ENCODE measurements around the gene SLCO2A1.
A peak's percentile ranks its signal among the peaks of the same experiment; 100 is the strongest.

Gene SLCO2A1

GRCh38 chr3:134033315-134033996 lies 3.7 kb upstream of the SLCO2A1 start:
- no peak for DNase-seq

- no peak for DNase-seq
These were observed 1.7 kb upstream of the SLCO2A1 start for GRCh38 chr3:134031348-134031915.

- no peak for DNase-seq
These were observed 938 bp upstream of the SLCO2A1 start for GRCh38 chr3:134030379-134031347.

GRCh38 chr3:134029256-134029733 lies 430 bp downstream of the SLCO2A1 start:
- peak; percentile 46 for DNase-seq

- no peak for DNase-seq
These were observed 1.1 kb downstream of the SLCO2A1 start for GRCh38 chr3:134028486-134029255.

GRCh38 chr3:134027631-134028030 lies 2.1 kb downstream of the SLCO2A1 start:
- no peak for DNase-seq

- no peak for DNase-seq
These were observed 9.5 kb downstream of the SLCO2A1 start for GRCh38 chr3:134020135-134020680.

GRCh38 chr3:134018850-134019249 lies 10.9 kb downstream of the SLCO2A1 start:
- no peak for DNase-seq

GRCh38 chr3:134018406-134018805 lies 11.3 kb downstream of the SLCO2A1 start:
- DNase-seq: peak; percentile 31

GRCh38 chr3:134017490-134017889 lies 12.2 kb downstream of the SLCO2A1 start:
- DNase-seq: no peak

GRCh38 chr3:134014270-134014669 lies 15.5 kb downstream of the SLCO2A1 start:
- no peak for DNase-seq

- DNase-seq: no peak
These were observed 16.4 kb downstream of the SLCO2A1 start for GRCh38 chr3:134013280-134013679.

- DNase-seq: peak; percentile 88
These were observed 20.3 kb downstream of the SLCO2A1 start for GRCh38 chr3:134009345-134010000.

- DNase-seq: peak; percentile 98
These were observed 21.0 kb downstream of the SLCO2A1 start for GRCh38 chr3:134008630-134009156.

- no peak for DNase-seq
These were observed 21.9 kb downstream of the SLCO2A1 start for GRCh38 chr3:134007819-134008218.

- no peak for DNase-seq
These were observed 24.9 kb downstream of the SLCO2A1 start for GRCh38 chr3:134004841-134005240.

- DNase-seq: no peak
These were observed 26.7 kb downstream of the SLCO2A1 start for GRCh38 chr3:134003066-134003465.

- peak; percentile 68 for DNase-seq
These were observed 27.4 kb downstream of the SLCO2A1 start for GRCh38 chr3:134002306-134002705.

GRCh38 chr3:134001251-134001650 lies 28.5 kb downstream of the SLCO2A1 start:
- no peak for DNase-seq

- DNase-seq: no peak
These were observed 29.6 kb downstream of the SLCO2A1 start for GRCh38 chr3:133999891-134000685.
